GM23338 (cell line): Measurements from ENCODE around the gene GRIFIN. TPM values are rescaled to one million over a fixed set of nuclear protein-coding genes. Genes with fewer than 3 reads are reported as not detected.

Experiments
- ATAC-seq: fragments of 200-7000 bp; cut with Tn5 transposase; 3 replicates; pipeline ENCODE4 v1.9.1; 2020
- DNase-seq: peaks from one replicate; pipeline ENCODE4 v3.0.0-alpha.2; 2015; ENCODE audit warnings: low spot score
- H2AFZ ChIP-seq: fragments of 200-600 bp; sonication (generic); 2 replicates; pipeline ENCODE4 v1.8.0; 2016; ENCODE audit warnings: antibody characterized with exemption, mild to moderate bottlenecking, moderate library complexity
- H3F3A ChIP-seq: fragments of 200-600 bp; sonication (generic); replicated peaks from 2 replicates; pipeline ENCODE4 v1.8.0; 2017; ENCODE audit warnings: antibody characterized with exemption, mixed run types, low read depth
- H3K27ac ChIP-seq: fragments of 200-600 bp; sonication (generic); 2 replicates; pipeline ENCODE4 v1.6.1; 2016; ENCODE audit warnings: low read depth
- H3K27me3 ChIP-seq: fragments of 200-600 bp; sonication (generic); 2 replicates; pipeline ENCODE4 v1.8.0; 2016; ENCODE audit warnings: mild to moderate bottlenecking, mixed run types, moderate library complexity; ENCODE audit not compliant: insufficient read depth
- H3K36me3 ChIP-seq: fragments of 200-600 bp; sonication (generic); 2 replicates; pipeline ENCODE4 v1.8.0; 2016; ENCODE audit warnings: mild to moderate bottlenecking; ENCODE audit not compliant: insufficient read depth
- H3K4me1 ChIP-seq: fragments of 200-600 bp; sonication (generic); 2 replicates; pipeline ENCODE4 v1.8.0; 2016; ENCODE audit warnings: mild to moderate bottlenecking, moderate library complexity; ENCODE audit not compliant: insufficient read depth
- H3K4me2 ChIP-seq: fragments of 200-600 bp; sonication (generic); 2 replicates; pipeline ENCODE4 v1.7.1; 2017; ENCODE audit warnings: mixed run types
- H3K4me3 ChIP-seq: fragments of 200-600 bp; sonication (generic); 2 replicates; pipeline ENCODE4 v1.6.1; 2016; ENCODE audit warnings: mixed run types
- H3K79me2 ChIP-seq: fragments of 200-600 bp; sonication (generic); replicated peaks from 2 replicates; pipeline ENCODE4 v1.8.0; 2017; ENCODE audit warnings: mild to moderate bottlenecking; ENCODE audit not compliant: insufficient read depth
- H3K9me2 ChIP-seq: fragments of 200-600 bp; sonication (generic); 2 replicates; pipeline ENCODE4 v1.8.0; 2017; ENCODE audit not compliant: insufficient read depth
- H4K20me1 ChIP-seq: fragments of 200-600 bp; sonication (generic); replicated peaks from 2 replicates; pipeline ENCODE4 v1.8.0; 2017; ENCODE audit warnings: mild to moderate bottlenecking; ENCODE audit not compliant: insufficient read depth
- H3K27ac Mint-ChIP-seq: 2 replicates; pipeline ENCODE4 v1.8.0; 2020; ENCODE audit warnings: inconsistent platforms, mild to moderate bottlenecking, moderate library complexity, mixed read lengths
- H3K27me3 Mint-ChIP-seq: 3 replicates; pipeline ENCODE4 v1.8.0; 2022; ENCODE audit warnings: low read depth, mild to moderate bottlenecking, moderate library complexity, mixed read lengths, inconsistent platforms; ENCODE audit not compliant: insufficient read depth, poor library complexity
- H3K36me3 Mint-ChIP-seq: 3 replicates; pipeline ENCODE4 v1.8.0; 2021; ENCODE audit warnings: low read depth, mild to moderate bottlenecking, inconsistent platforms, moderate library complexity, mixed read lengths
- H3K4me1 Mint-ChIP-seq: 3 replicates; pipeline ENCODE4 v1.8.0; 2020; ENCODE audit warnings: mild to moderate bottlenecking, inconsistent platforms, mixed read lengths
- H3K4me3 Mint-ChIP-seq: 3 replicates; pipeline ENCODE4 v1.8.0; 2021; ENCODE audit warnings: moderate library complexity, mild to moderate bottlenecking, inconsistent platforms, mixed read lengths
- H3K9me3 Mint-ChIP-seq: 3 replicates; pipeline ENCODE4 v1.8.0; 2020; ENCODE audit warnings: moderate library complexity, mild to moderate bottlenecking, inconsistent platforms, mixed read lengths
- CREB1 ChIP-seq: fragments of 250-450 bp; sonication (Bioruptor Pico); IDR thresholded peaks from 2 replicates; pipeline ENCODE4 v1.5.0; 2020; ENCODE audit warnings: low read depth, mild to moderate bottlenecking, moderate library complexity
- EZH2phosphoT487 ChIP-seq: fragments of 200-600 bp; sonication (generic); IDR thresholded peaks from one replicate; pipeline ENCODE4 v1.8.1; 2018; ENCODE audit warnings: antibody characterized with exemption; ENCODE audit not compliant: unreplicated experiment
- JUNB ChIP-seq: IDR thresholded peaks from one replicate; pipeline ENCODE4 v1.6.1; 2016; ENCODE audit warnings: antibody characterized with exemption; ENCODE audit not compliant: unreplicated experiment
- polyA plus RNA-seq: library from polyadenylated mRNA; unstranded; fragments of >200 nt; fragmentation: Nextera tagmentation; extraction: Ambion mirVana; gene quantifications from 2 replicates; pipeline ENCODE4 v1.2.1, GENCODE V29; 2016
- total RNA-seq: library from RNA; depleted of rRNA; stranded (reverse); fragments of >200 nt; shearing (Covaris generic); gene quantifications from 2 replicates; pipeline ENCODE4 v1.2.3, GENCODE V29; 2014
- TF ChIP-seq, protein P1 (sequence below): fragments of 250-450 bp; sonication (Bioruptor Pico); IDR thresholded peaks from 2 replicates; pipeline ENCODE4 v1.5.0; 2020; ENCODE audit warnings: mild to moderate bottlenecking, moderate library complexity
- TF ChIP-seq, protein P2 (sequence below): IDR thresholded peaks from 2 replicates; pipeline ENCODE4 v1.6.1; 2016; ENCODE audit warnings: antibody characterized with exemption

Gene GRIFIN
- total and polyA plus RNA-seq, 2 experiments from 2014 or later, result not detected

DNA sequence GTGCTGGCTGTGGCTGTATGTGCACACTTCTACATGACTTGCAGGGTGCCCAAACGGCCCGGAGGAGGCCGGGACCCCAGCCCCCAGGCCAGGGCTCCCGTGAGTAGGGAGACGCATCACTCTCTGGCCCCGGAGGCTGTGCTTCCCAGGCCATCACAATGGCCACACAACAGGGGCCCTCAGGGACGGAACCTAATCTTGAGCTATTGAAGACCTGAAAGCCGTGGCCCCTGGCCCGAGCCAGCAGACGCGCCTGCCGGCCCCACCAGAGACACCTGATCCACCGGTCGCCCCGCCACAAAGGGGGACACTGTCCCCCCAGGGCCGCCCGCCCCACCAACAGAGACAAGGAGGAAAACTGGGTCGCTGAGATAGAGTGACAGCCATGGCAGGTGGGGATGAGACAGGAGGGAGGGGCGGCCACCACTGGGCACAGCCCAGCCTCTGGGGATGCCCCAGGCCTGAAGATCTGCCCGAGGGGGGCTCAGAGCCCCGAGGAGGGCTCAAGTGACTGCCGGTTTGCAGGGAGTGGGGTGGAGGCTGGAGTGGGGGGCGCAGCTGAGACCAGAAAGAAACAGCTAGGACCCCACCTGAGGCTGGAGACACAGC lies 33.2 kb upstream of the GRIFIN start (continued):
- TF ChIP-seq, protein P1, sequence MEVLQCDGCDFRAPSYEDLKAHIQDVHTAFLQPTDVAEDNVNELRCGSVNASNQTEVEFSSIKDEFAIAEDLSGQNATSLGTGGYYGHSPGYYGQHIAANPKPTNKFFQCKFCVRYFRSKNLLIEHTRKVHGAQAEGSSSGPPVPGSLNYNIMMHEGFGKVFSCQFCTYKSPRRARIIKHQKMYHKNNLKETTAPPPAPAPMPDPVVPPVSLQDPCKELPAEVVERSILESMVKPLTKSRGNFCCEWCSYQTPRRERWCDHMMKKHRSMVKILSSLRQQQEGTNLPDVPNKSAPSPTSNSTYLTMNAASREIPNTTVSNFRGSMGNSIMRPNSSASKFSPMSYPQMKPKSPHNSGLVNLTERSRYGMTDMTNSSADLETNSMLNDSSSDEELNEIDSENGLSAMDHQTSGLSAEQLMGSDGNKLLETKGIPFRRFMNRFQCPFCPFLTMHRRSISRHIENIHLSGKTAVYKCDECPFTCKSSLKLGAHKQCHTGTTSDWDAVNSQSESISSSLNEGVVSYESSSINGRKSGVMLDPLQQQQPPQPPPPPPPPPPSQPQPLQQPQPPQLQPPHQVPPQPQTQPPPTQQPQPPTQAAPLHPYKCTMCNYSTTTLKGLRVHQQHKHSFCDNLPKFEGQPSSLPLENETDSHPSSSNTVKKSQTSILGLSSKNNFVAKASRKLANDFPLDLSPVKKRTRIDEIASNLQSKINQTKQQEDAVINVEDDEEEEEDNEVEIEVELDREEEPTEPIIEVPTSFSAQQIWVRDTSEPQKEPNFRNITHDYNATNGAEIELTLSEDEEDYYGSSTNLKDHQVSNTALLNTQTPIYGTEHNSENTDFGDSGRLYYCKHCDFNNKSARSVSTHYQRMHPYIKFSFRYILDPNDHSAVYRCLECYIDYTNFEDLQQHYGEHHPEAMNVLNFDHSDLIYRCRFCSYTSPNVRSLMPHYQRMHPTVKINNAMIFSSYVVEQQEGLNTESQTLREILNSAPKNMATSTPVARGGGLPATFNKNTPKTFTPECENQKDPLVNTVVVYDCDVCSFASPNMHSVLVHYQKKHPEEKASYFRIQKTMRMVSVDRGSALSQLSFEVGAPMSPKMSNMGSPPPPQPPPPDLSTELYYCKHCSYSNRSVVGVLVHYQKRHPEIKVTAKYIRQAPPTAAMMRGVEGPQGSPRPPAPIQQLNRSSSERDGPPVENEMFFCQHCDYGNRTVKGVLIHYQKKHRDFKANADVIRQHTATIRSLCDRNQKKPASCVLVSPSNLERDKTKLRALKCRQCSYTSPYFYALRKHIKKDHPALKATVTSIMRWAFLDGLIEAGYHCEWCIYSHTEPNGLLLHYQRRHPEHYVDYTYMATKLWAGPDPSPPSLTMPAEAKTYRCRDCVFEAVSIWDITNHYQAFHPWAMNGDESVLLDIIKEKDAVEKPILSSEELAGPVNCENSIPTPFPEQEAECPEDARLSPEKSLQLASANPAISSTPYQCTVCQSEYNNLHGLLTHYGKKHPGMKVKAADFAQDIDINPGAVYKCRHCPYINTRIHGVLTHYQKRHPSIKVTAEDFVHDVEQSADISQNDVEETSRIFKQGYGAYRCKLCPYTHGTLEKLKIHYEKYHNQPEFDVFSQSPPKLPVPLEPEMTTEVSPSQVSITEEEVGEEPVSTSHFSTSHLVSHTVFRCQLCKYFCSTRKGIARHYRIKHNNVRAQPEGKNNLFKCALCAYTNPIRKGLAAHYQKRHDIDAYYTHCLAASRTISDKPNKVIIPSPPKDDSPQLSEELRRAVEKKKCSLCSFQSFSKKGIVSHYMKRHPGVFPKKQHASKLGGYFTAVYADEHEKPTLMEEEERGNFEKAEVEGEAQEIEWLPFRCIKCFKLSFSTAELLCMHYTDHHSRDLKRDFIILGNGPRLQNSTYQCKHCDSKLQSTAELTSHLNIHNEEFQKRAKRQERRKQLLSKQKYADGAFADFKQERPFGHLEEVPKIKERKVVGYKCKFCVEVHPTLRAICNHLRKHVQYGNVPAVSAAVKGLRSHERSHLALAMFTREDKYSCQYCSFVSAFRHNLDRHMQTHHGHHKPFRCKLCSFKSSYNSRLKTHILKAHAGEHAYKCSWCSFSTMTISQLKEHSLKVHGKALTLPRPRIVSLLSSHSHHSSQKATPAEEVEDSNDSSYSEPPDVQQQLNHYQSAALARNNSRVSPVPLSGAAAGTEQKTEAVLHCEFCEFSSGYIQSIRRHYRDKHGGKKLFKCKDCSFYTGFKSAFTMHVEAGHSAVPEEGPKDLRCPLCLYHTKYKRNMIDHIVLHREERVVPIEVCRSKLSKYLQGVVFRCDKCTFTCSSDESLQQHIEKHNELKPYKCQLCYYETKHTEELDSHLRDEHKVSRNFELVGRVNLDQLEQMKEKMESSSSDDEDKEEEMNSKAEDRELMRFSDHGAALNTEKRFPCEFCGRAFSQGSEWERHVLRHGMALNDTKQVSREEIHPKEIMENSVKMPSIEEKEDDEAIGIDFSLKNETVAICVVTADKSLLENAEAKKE (CRISPR knock-in tag), result no peak
- TF ChIP-seq CREB1 (CRISPR knock-in tag) (no peak), EZH2phosphoT487 (no peak), JUNB (no peak)
- TF ChIP-seq, protein P2, sequence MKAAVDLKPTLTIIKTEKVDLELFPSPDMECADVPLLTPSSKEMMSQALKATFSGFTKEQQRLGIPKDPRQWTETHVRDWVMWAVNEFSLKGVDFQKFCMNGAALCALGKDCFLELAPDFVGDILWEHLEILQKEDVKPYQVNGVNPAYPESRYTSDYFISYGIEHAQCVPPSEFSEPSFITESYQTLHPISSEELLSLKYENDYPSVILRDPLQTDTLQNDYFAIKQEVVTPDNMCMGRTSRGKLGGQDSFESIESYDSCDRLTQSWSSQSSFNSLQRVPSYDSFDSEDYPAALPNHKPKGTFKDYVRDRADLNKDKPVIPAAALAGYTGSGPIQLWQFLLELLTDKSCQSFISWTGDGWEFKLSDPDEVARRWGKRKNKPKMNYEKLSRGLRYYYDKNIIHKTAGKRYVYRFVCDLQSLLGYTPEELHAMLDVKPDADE, result no peak

DNA sequence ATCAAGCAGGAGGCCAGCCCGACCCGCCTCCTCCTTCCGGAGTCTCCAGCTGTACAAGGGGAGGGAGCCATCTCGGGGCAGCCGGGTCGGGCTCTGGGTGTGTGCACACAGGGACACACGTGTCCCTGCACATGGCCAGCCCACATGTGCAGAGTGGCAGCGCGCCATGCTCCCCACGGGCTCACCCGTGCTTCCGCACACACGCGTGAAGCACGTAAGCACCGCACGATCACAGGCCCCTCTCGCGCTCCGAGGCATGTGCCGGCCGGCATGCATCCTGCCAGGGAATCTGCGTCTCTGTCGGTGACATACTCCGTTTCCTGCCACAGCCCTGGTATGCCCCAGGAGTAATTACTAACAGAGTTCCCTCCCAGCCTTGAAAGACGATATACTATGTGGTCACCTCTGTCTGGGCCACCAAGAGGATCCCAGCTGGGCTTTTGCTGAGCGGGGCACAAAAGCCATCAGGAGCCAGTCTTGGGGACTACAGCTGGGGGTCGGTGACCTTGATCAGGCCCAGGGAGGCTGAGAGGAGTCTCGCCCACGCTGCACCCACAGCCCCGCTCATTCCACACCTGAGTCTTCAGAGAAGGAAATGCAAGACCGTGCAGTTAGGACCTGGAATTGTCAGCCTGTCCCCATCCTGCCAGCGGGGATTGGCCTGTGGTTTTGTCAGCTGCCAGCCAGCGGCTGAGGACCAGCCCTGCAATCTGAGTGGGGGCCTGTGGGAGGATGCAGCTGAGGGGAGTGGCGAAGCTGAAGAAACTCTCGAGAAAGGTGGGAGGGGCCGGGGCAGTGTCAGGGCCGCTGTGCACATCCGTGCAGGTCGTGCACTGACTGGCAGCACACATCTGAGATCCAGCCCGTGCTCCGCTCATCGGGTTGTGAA lies 32.4 kb upstream of the GRIFIN start:
- Histone ChIP-seq H3K4me3 (no peak overlapping the region), H3K36me3 (no peaks in the 10 kb centered on the region), H4K20me1 (no peaks in the 10 kb centered on the region), H3K4me1 (no peaks in the 10 kb centered on the region), H3K9me2 (no peaks in the 10 kb centered on the region), H3F3A (0 out of 2 replicates have a peak, but pooled peaks cover 10% of the 10 kb centered on the region), H2AFZ (no peak overlapping the region), H3K27me3 (no peaks in the 10 kb centered on the region), H3K27ac (0 out of 2 replicates have a peak overlapping the region, but pooled peaks have one; percentile 32), H3K4me2 (no peak overlapping the region), H3K79me2 (no peaks in the 10 kb centered on the region)
- Mint-ChIP-seq H3K4me3 (no peak overlapping the region), H3K27ac (no peak overlapping the region; the same call in 1 of the 2 replicates), H3K36me3 (no peaks in the 10 kb centered on the region), H3K4me1 (peaks cover 11% of the 10 kb centered on the region; the same call in 2 of the 3 replicates), H3K9me3 (no peaks in the 10 kb centered on the region), H3K27me3 (peaks cover 8% of the 10 kb centered on the region)
- DNase-seq, result no peak
- ATAC-seq, result no peak
- no peak for TF ChIP-seq CREB1 (CRISPR knock-in tag)
- TF ChIP-seq, protein P1 (CRISPR knock-in tag), result no peak
- TF ChIP-seq JUNB, result no peak
